ENCODE measurements around the gene AUTS2.

Gene AUTS2

GRCh38 chr7:69823151-69823744 lies 225.0 kb downstream of the AUTS2 start:
- Mint-ChIP-seq H3K27me3 (no peaks in the 10 kb centered on the region), H3K9me3 (no peaks in the 10 kb centered on the region), H3K4me1 (peaks cover 17% of the 10 kb centered on the region), H3K36me3 (ENCODE audit: insufficient read depth) (peaks cover 2% of the 10 kb centered on the region), H3K4me3 (peak overlapping the region; percentile 80), H3K27ac (ENCODE audit: low read depth) (peak overlapping the region; percentile 83)
- ATAC-seq (replicated peaks; ENCODE audit: extremely low read depth, poor library complexity, severe bottlenecking) (no peak), DNase-seq (ENCODE audit: low spot score in 2 of 2) (no peak)

GRCh38 chr7:69825113-69825972 lies 227.1 kb downstream of the AUTS2 start:
- no peak for DNase-seq (ENCODE audit: low spot score in 2 of 2)
- no peak for ATAC-seq (replicated peaks; ENCODE audit: extremely low read depth, poor library complexity, severe bottlenecking)
- Mint-ChIP-seq H3K27ac (ENCODE audit: low read depth) (peak overlapping the region; percentile 83), H3K4me1 (peaks cover 17% of the 10 kb centered on the region), H3K36me3 (ENCODE audit: insufficient read depth) (peaks cover 2% of the 10 kb centered on the region), H3K9me3 (no peaks in the 10 kb centered on the region), H3K4me3 (peak overlapping the region; percentile 80), H3K27me3 (peaks cover 8% of the 10 kb centered on the region)

- DNase-seq (ENCODE audit: low spot score in 2 of 2) (no peak), ATAC-seq (replicated peaks; ENCODE audit: extremely low read depth, poor library complexity, severe bottlenecking) (no peak)
- H3K4me1 Mint-ChIP-seq = peaks cover 17% of the 10 kb centered on the region
- H3K27me3 Mint-ChIP-seq = peaks cover 8% of the 10 kb centered on the region
- H3K4me3 Mint-ChIP-seq = no peak overlapping the region
- H3K36me3 Mint-ChIP-seq (ENCODE audit: insufficient read depth) = peaks cover 2% of the 10 kb centered on the region
- H3K9me3 Mint-ChIP-seq = no peaks in the 10 kb centered on the region
- H3K27ac Mint-ChIP-seq (ENCODE audit: low read depth) = peak overlapping the region; percentile 46
Measured at GRCh38 chr7:69826283-69826682, 228.0 kb downstream of the AUTS2 start.

GRCh38 chr7:69827140-69827539 lies 228.9 kb downstream of the AUTS2 start:
- Mint-ChIP-seq H3K4me3 (no peak overlapping the region), H3K9me3 (no peaks in the 10 kb centered on the region), H3K27ac (ENCODE audit: low read depth) (no peak overlapping the region), H3K36me3 (ENCODE audit: insufficient read depth) (peaks cover 2% of the 10 kb centered on the region), H3K27me3 (peaks cover 8% of the 10 kb centered on the region), H3K4me1 (peaks cover 17% of the 10 kb centered on the region)
- no peak for DNase-seq (ENCODE audit: low spot score in 2 of 2)
- ATAC-seq (replicated peaks; ENCODE audit: extremely low read depth, poor library complexity, severe bottlenecking) = no peak

GRCh38 chr7:69827558-69827957 lies 229.3 kb downstream of the AUTS2 start:
- H3K9me3 Mint-ChIP-seq = no peaks in the 10 kb centered on the region
- H3K27me3 Mint-ChIP-seq = peaks cover 8% of the 10 kb centered on the region
- H3K4me1 Mint-ChIP-seq = peaks cover 17% of the 10 kb centered on the region
- no peak overlapping the region for H3K27ac Mint-ChIP-seq (ENCODE audit: low read depth)
- ATAC-seq (replicated peaks; ENCODE audit: extremely low read depth, poor library complexity, severe bottlenecking) (no peak), DNase-seq (ENCODE audit: low spot score in 2 of 2) (no peak)
- no peak overlapping the region for H3K4me3 Mint-ChIP-seq
- H3K36me3 Mint-ChIP-seq (ENCODE audit: insufficient read depth) = peaks cover under 1% of the 10 kb centered on the region

GRCh38 chr7:69832356-69832755 lies 234.1 kb downstream of the AUTS2 start:
- Mint-ChIP-seq H3K27ac (ENCODE audit: low read depth) (no peak overlapping the region), H3K4me1 (no peaks in the 10 kb centered on the region), H3K36me3 (ENCODE audit: insufficient read depth) (no peaks in the 10 kb centered on the region), H3K9me3 (no peaks in the 10 kb centered on the region), H3K4me3 (no peak overlapping the region), H3K27me3 (peaks cover 8% of the 10 kb centered on the region)
- no peak for ATAC-seq (replicated peaks; ENCODE audit: extremely low read depth, poor library complexity, severe bottlenecking)
- DNase-seq (ENCODE audit: low spot score in 2 of 2) = no peak

- Mint-ChIP-seq H3K4me1 (no peaks in the 10 kb centered on the region), H3K36me3 (ENCODE audit: insufficient read depth) (no peaks in the 10 kb centered on the region), H3K27me3 (peaks cover 8% of the 10 kb centered on the region), H3K4me3 (no peak overlapping the region), H3K9me3 (no peaks in the 10 kb centered on the region), H3K27ac (ENCODE audit: low read depth) (no peak overlapping the region)
- ATAC-seq (replicated peaks; ENCODE audit: extremely low read depth, poor library complexity, severe bottlenecking) (no peak), DNase-seq (ENCODE audit: low spot score in 2 of 2) (no peak)
Measured at GRCh38 chr7:69833964-69834363, 235.7 kb downstream of the AUTS2 start.

GRCh38 chr7:69836702-69837101 lies 238.4 kb downstream of the AUTS2 start:
- Mint-ChIP-seq H3K4me1 (no peaks in the 10 kb centered on the region), H3K36me3 (ENCODE audit: insufficient read depth) (no peaks in the 10 kb centered on the region), H3K9me3 (no peaks in the 10 kb centered on the region), H3K27me3 (peaks cover 16% of the 10 kb centered on the region), H3K27ac (ENCODE audit: low read depth) (no peak overlapping the region), H3K4me3 (no peak overlapping the region)
- DNase-seq (ENCODE audit: low spot score in 2 of 2) (no peak), ATAC-seq (replicated peaks; ENCODE audit: extremely low read depth, poor library complexity, severe bottlenecking) (no peak)

GRCh38 chr7:69837387-69838068 lies 239.3 kb downstream of the AUTS2 start:
- Mint-ChIP-seq H3K27ac (ENCODE audit: low read depth) (no peak overlapping the region), H3K27me3 (peaks cover 16% of the 10 kb centered on the region), H3K36me3 (ENCODE audit: insufficient read depth) (no peaks in the 10 kb centered on the region), H3K4me1 (no peaks in the 10 kb centered on the region), H3K9me3 (no peaks in the 10 kb centered on the region), H3K4me3 (no peak overlapping the region)
- no peak for ATAC-seq (replicated peaks; ENCODE audit: extremely low read depth, poor library complexity, severe bottlenecking)
- DNase-seq (ENCODE audit: low spot score in 2 of 2) = no peak

GRCh38 chr7:69839782-69840181 lies 241.5 kb downstream of the AUTS2 start:
- Mint-ChIP-seq H3K4me3 (no peak overlapping the region), H3K27me3 (peaks cover 16% of the 10 kb centered on the region), H3K4me1 (no peaks in the 10 kb centered on the region), H3K27ac (ENCODE audit: low read depth) (no peak overlapping the region), H3K36me3 (ENCODE audit: insufficient read depth) (no peaks in the 10 kb centered on the region), H3K9me3 (no peaks in the 10 kb centered on the region)
- ATAC-seq (replicated peaks; ENCODE audit: extremely low read depth, poor library complexity, severe bottlenecking) (no peak), DNase-seq (ENCODE audit: low spot score in 2 of 2) (no peak)

- DNase-seq (ENCODE audit: low spot score in 2 of 2) = no peak
- no peaks in the 10 kb centered on the region for H3K36me3 Mint-ChIP-seq (ENCODE audit: insufficient read depth)
- H3K4me3 Mint-ChIP-seq = no peak overlapping the region
- H3K4me1 Mint-ChIP-seq = no peaks in the 10 kb centered on the region
- H3K27ac Mint-ChIP-seq (ENCODE audit: low read depth) = no peak overlapping the region
- ATAC-seq (replicated peaks; ENCODE audit: extremely low read depth, poor library complexity, severe bottlenecking) = no peak
- peaks cover 16% of the 10 kb centered on the region for H3K27me3 Mint-ChIP-seq
- no peaks in the 10 kb centered on the region for H3K9me3 Mint-ChIP-seq
Measured at GRCh38 chr7:69840248-69840647, 242.0 kb downstream of the AUTS2 start.

GRCh38 chr7:69843653-69844052 lies 245.4 kb downstream of the AUTS2 start:
- Mint-ChIP-seq H3K27me3 (peaks cover 16% of the 10 kb centered on the region), H3K9me3 (no peaks in the 10 kb centered on the region), H3K4me1 (no peaks in the 10 kb centered on the region), H3K36me3 (ENCODE audit: insufficient read depth) (no peaks in the 10 kb centered on the region), H3K27ac (ENCODE audit: low read depth) (no peak overlapping the region), H3K4me3 (no peak overlapping the region)
- no peak for DNase-seq (ENCODE audit: low spot score in 2 of 2)
- no peak for ATAC-seq (replicated peaks; ENCODE audit: extremely low read depth, poor library complexity, severe bottlenecking)
